LNCaP clone FGC (cell line): ENCODE results near the gene MAPKAP1.
"Not testable (repeated sequence)": the region's sequence is repeated elsewhere in the genome, so short reads cannot be mapped to it uniquely, and the experiment has no call there.

Experiments
- DNase-seq: peaks from one replicate; pipeline ENCODE4 v3.0.0-alpha.2; 2011; ENCODE audit warnings: low read depth
- H3K4me3 ChIP-seq: 2 replicates; pipeline ENCODE4 v1.5.1; 2011; ENCODE audit warnings: mild to moderate bottlenecking, low read depth, low read length, control low read depth
- CTCF ChIP-seq: IDR thresholded peaks from 2 replicates; pipeline ENCODE4 v1.5.1; 2012; ENCODE audit warnings: mild to moderate bottlenecking; ENCODE audit not compliant: control insufficient read depth, insufficient read depth; ENCODE audit errors: extremely low read depth

Gene MAPKAP1

GRCh38 chr9:125407974-125408900, 298.8 kb downstream of the MAPKAP1 start:
- peak; percentile 91 for TF ChIP-seq CTCF
- no peak for DNase-seq
- H3K4me3 ChIP-seq = peak overlapping the region; percentile 51

- no peak for TF ChIP-seq CTCF
- peak overlapping the region; percentile 51 for H3K4me3 ChIP-seq
- DNase-seq = no peak
Measured at GRCh38 chr9:125407432-125407973, 299.5 kb downstream of the MAPKAP1 start.

DNA sequence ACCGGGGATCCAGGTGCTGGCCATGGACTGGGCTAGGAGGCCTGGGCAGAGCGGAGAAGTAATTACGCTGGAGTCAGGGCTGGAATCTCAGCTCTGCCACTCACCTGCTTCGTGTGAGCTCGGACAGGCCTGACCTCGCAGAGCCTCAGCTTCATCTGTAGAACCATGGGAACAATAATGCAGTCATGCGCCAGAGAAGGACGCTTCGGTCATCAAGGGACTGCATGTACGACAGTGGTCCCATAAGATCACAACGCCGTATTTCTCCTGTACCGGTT, 300.3 kb downstream of the MAPKAP1 start:
- TF ChIP-seq CTCF = no peak
- no peak overlapping the region for H3K4me3 ChIP-seq
- no peak for DNase-seq

DNA sequence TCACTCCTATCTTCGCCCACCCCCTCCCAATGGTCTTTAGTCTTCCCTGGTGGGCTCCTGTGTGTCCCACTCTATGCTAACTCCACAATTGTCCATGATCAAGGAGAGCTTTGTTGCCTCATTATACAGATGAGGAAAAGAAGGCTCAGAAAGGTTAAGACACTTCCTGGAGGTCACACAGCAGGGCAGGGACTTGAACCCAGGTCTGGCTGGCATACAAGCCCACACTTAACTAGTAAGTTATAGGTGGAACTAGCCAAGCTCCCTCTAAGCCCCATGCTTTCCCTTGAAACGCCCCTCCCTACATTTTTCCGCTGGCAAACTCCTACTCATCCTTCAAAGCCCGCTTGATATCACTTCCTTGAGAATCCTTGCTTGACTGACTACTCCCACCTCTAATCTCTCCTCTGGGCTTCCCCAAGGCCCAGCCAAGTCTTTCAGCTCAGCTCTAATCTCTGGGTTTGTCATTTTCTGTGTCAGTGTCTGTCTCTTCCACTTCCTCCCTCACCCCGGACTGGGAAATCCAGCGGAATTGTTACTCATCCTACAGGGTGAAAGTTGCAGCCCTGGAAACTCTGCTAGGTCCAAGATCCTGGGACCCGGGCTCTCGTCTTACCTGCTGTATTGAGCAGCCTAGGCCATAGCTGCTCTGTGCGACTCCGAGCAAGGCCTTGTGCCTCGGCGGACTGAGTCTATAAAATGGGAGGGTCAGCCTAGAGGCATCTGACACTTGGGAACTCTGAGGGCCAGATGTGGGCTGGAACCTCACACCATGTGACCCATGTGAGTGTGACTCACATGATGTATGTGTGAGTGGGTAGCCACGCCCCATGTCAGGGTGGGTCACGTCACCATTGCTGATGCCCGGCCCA, 300.8 kb downstream of the MAPKAP1 start:
- no peak for DNase-seq
- TF ChIP-seq CTCF = no peak
- H3K4me3 ChIP-seq = no peak overlapping the region

DNA sequence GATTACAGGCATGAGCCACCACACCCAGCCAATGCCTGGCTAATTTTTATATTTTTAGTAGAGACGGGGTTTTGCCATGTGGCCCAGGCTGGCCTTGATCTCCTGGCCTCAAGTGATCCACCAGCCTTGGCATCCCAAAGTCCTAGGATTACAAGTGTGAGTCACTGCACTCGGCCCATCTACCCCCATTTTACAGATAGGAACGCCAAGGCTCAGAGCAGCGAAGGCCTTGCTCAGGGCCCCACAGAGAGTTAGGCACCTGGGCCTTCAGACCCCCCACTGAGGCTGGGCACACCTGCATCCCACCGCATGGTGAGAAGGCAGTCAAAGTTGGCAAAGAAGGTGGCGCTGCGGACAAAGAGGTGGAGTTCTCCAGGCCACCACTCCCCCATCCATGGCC, 302.3 kb downstream of the MAPKAP1 start:
- no peak overlapping the region for H3K4me3 ChIP-seq
- no peak for DNase-seq
- TF ChIP-seq CTCF = no peak

DNA sequence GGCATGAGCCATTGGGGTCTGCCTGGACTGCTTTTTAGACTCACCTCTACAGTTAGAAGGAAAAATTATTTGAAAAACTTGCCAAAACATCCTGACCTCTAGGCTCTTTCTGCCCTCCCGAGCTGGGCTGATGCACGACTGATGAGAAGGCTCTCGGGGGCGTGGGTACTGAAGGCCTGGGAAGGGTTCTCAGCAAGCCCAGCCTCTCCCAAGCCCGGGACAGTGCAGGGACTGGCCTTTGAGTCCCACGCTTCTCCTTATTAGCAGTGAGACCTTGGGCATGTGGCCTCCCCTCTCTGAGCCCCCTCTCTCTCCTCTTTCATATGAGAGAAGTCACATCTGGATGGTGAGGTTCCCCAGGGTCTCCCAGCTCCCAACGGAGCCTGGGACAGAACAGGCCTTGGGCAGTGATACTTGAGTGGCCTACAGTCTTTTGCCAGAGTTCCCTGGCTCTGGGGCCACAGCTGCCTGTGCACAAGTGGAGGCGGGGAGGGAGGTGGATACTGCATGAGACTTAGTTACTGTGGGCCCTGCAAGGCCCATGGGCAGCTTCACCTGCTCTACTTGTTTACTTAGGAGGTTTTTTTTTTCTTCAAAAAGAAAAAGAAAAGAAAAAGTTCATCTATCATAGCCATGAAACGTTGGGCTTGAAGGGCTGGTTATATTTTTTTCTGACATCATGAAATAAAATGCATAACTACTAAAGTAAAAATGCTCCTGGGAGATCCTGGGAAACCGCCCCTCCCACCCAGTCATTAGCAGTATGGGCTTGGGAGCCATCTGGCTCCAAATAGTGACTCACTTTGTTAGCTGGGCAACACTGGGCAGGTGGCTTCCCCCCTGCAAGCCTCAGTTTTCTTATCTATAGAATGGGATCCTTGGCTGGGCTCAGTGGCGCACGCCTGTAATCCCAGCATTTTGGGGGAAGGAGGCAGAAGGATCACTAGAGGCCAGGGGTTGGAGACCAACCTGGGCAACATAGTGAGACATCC, 306.0 kb downstream of the MAPKAP1 start:
- no peak for TF ChIP-seq CTCF
- no peak for DNase-seq
- no peak overlapping the region for H3K4me3 ChIP-seq

DNA sequence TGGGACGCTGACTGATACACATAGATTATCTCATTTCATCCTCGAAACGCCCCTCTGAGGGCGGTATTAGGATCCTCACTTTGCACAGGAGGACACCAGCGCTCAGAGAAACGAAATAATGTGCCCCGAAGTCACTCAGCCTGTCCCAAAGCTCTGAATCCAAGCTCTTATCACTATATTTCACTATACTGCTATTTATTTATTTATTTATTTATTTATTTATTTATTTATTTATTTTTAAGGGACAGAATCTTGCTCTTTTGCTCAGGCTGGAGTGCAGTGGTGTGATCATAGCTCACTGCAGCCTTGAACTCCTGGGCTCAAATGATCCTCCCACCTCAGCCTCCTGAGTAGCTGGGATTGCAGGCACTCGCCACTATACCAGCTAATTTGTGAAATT, 306.8 kb downstream of the MAPKAP1 start:
- H3K4me3 ChIP-seq, DNase-seq: not testable (repeated sequence)
